NT2/D1 (cell line): ENCODE data around the gene CDK14.

Experiments used
- DNase-seq: peaks from one replicate; pipeline ENCODE4 v3.0.0-alpha.2; 2011; ENCODE audit warnings: low read depth, low spot score
- H3K27me3 ChIP-seq: 2 replicates; pipeline ENCODE4 v1.6.0; 2011; ENCODE audit warnings: mild to moderate bottlenecking; ENCODE audit not compliant: insufficient read length, insufficient read depth
- H3K36me3 ChIP-seq: 2 replicates; pipeline ENCODE4 v1.6.1; 2011; ENCODE audit warnings: mild to moderate bottlenecking, low read length, mixed read lengths; ENCODE audit not compliant: insufficient read depth, insufficient read length
- H3K4me1 ChIP-seq: 2 replicates; pipeline ENCODE4 v1.5.1; 2011; ENCODE audit not compliant: insufficient read depth, insufficient read length
- H3K4me3 ChIP-seq: 2 replicates; pipeline ENCODE4 v1.5.1; 2011; ENCODE audit warnings: low read depth; ENCODE audit not compliant: insufficient read length
- H3K9ac ChIP-seq: 2 replicates; pipeline ENCODE4 v1.6.0; 2011; ENCODE audit warnings: low read depth; ENCODE audit not compliant: insufficient read length
- H3K9me3 ChIP-seq: 2 replicates; pipeline ENCODE4 v1.5.1; 2011; ENCODE audit warnings: mild to moderate bottlenecking, low read length; ENCODE audit not compliant: insufficient read depth
- SUZ12 ChIP-seq: IDR thresholded peaks from 2 replicates; pipeline ENCODE4 v1.6.1; 2011; ENCODE audit not compliant: insufficient read length, insufficient read depth; ENCODE audit errors: extremely low read depth
- YY1 ChIP-seq: IDR thresholded peaks from 2 replicates; pipeline ENCODE4 v1.6.1; 2011; ENCODE audit not compliant: insufficient read length, insufficient read depth
- ZNF274 ChIP-seq: IDR thresholded peaks from 2 replicates; pipeline ENCODE4 v1.6.1; 2011; ENCODE audit warnings: mild to moderate bottlenecking, low read depth, low read length

Gene CDK14

DNA sequence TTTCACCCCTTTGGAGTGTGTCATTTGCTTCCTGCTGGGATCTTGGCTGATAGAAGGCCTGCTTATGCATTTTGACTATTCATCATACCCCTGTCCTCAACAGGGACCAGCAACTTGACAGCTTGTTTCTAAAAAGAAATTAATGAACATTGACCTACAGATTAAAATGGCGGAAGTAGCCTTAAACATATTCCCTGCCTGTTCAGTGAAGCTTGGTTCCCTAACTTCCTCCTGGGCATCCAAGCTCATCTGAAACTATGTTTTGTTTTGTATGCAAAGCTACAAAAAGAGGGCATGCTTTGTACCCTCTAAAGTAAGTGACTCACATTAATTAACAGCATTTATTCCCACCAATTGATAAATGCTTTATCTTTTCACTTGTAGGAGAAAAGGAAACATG is 26.8 kb upstream of the CDK14 start:
- no peak overlapping the region for H3K9ac ChIP-seq
- H3K27me3 ChIP-seq, result no peaks in the 10 kb centered on the region
- H3K36me3 ChIP-seq, result no peaks in the 10 kb centered on the region
- H3K9me3 ChIP-seq, result no peaks in the 10 kb centered on the region
- no peaks in the 10 kb centered on the region for H3K4me1 ChIP-seq
- no peak overlapping the region for H3K4me3 ChIP-seq
- DNase-seq, result no peak
- TF ChIP-seq SUZ12, result no peak

DNA sequence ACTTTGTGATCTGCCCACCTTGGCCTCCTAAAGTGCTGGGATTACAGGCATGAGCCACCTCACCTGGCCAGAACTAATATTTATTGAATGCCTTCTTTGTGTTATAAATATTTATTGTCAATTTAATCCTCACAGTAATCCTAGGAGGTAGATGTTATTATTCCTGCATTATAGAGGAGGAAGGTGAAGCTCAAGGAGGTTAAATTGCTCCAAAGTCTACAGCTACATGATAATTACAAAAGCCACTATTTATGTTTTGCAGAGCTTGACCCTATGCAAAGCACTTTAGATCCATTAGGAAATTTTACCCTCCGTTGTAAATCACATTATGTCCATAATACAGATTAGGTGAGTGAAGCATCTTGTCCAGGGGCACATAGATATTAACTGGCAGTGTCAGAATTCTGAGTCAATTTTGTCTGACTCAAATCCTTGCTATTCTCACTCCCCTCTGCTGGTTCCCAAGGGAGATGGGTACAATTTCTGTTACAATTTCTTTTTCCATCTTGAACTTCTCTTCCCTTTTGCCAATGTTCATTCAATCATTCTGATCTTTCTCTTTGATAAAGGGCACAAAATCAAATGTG is 25.7 kb upstream of the CDK14 start:
- Histone ChIP-seq H3K9ac (no peak overlapping the region), H3K36me3 (no peaks in the 10 kb centered on the region)

DNA sequence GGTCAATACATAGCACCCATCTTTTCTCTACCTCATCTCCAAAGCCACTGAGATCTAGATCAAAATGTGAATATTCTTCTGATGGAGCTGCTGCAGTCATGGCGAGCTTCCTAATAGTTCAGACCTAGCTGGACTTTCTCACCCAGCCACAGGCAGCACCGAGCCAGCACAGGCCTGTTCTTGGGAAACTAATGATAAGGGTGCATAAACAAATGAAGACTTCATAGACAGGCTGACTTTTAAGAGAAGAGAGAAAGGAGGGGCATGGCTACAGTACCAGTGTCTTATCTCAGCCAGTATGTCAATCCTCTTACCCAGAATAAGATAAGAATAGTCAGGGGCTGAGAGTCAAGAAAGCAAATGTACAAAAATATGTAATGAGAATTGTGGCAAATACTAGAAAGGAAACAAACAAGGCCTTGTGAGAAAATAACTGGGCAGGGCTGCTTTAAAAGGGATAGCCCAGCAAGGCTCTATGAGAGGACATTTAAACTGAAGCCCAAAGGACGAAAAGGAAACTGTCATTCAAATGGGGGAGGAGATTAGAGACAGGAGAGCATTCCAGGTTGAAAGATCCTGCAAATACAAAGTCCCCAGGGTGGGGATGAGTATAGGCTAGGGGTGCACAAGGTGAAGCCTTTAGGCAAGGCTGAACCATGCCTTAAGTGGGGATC is 21.8 kb upstream of the CDK14 start:
- no peaks in the 10 kb centered on the region for H3K36me3 ChIP-seq
- DNase-seq, result no peak
- no peaks in the 10 kb centered on the region for H3K4me1 ChIP-seq
- TF ChIP-seq ZNF274 (no peak), YY1 (no peak), SUZ12 (no peak)
- no peak overlapping the region for H3K4me3 ChIP-seq
- no peaks in the 10 kb centered on the region for H3K27me3 ChIP-seq
- no peaks in the 10 kb centered on the region for H3K9me3 ChIP-seq
- H3K9ac ChIP-seq, result no peak overlapping the region

More for the DNA sequence above, 25.7 kb upstream of the CDK14 start:
- no peak for DNase-seq
- TF ChIP-seq SUZ12 (no peak), YY1 (no peak), ZNF274 (no peak)
- Histone ChIP-seq H3K27me3 (no peaks in the 10 kb centered on the region), H3K4me3 (no peak overlapping the region), H3K9me3 (no peaks in the 10 kb centered on the region), H3K4me1 (no peaks in the 10 kb centered on the region)

DNA sequence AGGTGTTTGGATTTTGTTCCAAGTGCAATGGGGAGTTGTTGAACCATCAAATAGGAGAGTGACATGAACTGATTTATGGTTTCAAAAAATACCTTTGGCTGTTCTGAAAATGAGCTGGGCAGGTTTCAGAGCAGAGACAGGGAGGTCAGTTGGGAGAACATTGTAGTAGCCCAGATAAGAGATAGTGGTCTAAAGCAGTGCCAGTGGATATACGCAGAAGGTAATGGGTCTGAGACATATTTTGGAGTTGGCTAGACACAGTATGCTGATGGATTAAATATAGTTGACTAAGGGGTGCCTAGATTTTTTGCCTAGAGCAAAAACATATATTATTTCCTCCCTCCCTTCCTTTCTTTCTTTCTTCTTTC is 21.3 kb upstream of the CDK14 start:
- Histone ChIP-seq H3K9me3 (no peaks in the 10 kb centered on the region), H3K4me3 (no peak overlapping the region), H3K36me3 (no peaks in the 10 kb centered on the region), H3K4me1 (no peaks in the 10 kb centered on the region), H3K27me3 (no peaks in the 10 kb centered on the region), H3K9ac (no peak overlapping the region)
- no peak for TF ChIP-seq SUZ12
- no peak for TF ChIP-seq YY1
- no peak for DNase-seq

DNA sequence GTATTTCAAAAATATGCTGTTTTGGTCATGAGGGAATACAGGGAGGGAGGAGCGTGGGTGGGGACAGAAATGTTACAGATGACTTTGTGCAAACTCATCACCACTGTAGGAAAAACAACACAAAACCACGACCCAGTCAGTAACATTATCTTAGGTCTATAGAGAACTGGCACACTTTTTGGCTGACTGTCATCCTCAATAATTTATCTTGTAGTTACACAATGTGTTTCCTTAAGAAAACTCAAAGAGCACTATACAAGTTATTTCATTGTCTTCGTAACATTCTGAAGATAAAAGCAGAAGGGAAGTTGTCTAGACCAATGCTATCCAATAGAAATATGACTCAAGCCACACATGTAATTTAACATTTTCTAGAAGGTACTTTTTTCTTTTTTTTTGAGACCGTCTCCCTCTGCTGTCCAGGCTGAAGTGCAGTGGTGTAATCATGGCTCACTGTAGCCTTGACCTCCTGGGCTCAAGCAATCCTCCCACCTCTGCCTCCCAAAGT is 16.9 kb upstream of the CDK14 start:
- TF ChIP-seq ZNF274 (no peak), YY1 (no peak), SUZ12 (no peak)
- Histone ChIP-seq H3K27me3 (no peaks in the 10 kb centered on the region), H3K4me1 (no peaks in the 10 kb centered on the region), H3K4me3 (no peak overlapping the region), H3K9ac (no peak overlapping the region), H3K36me3 (no peaks in the 10 kb centered on the region), H3K9me3 (no peaks in the 10 kb centered on the region)
- no peak for DNase-seq

DNA sequence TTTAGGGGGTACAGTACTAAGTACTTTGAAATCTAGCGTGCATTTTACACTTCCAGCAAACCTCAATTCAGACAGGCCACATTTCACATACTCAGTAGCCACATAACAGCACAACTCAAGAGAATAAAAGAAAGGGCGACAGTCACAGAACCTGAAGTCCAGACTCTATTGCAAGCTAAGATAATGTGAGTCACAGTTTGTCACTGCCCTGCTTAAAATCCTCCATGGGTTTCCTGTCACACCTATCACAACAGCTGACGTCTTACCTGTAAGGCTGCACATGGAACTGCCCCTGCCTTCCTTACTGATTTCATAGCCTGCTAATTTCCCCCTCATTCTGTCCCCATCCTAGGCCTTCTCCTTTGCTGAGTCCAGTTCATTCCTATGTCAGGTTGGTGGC is 16.1 kb upstream of the CDK14 start:
- Histone ChIP-seq H3K9ac (no peak overlapping the region), H3K4me1 (no peaks in the 10 kb centered on the region), H3K9me3 (no peaks in the 10 kb centered on the region), H3K27me3 (no peaks in the 10 kb centered on the region), H3K4me3 (no peak overlapping the region), H3K36me3 (no peaks in the 10 kb centered on the region)
- no peak for DNase-seq
- no peak for TF ChIP-seq YY1
- no peak for TF ChIP-seq SUZ12
- no peak for TF ChIP-seq ZNF274

DNA sequence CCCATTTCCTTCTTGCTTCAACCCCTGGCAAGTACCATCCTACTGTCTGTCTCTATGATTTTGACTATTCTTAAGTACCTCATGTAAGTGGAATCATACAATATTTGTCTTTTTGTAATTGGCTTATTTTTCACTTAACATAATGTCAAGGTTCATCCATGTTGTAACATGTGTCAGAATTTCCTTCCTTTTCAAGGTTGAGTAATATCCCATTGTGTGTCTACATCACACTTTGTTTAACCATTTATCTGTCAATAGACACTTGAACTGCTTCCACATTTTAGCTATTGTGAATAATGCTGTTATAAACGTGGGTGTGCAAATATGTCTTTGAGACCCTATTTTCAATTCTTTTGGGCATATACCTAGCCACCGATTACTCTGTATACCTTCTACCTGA is 14.0 kb upstream of the CDK14 start:
- DNase-seq, result no peak
- H3K4me3 ChIP-seq, result no peak overlapping the region
- no peak for TF ChIP-seq ZNF274
- no peak for TF ChIP-seq SUZ12
- TF ChIP-seq YY1, result no peak
- H3K36me3 ChIP-seq, result no peaks in the 10 kb centered on the region
- H3K9me3 ChIP-seq, result no peaks in the 10 kb centered on the region
- no peaks in the 10 kb centered on the region for H3K4me1 ChIP-seq
- no peaks in the 10 kb centered on the region for H3K27me3 ChIP-seq
- no peak overlapping the region for H3K9ac ChIP-seq
